Measurements from ENCODE around the gene ERVH48-1.
"Not testable (repeated sequence)": the region's sequence is repeated elsewhere in the genome, so short reads cannot be mapped to it uniquely, and the experiment has no call there.

The ERVH48-1 gene

DNA sequence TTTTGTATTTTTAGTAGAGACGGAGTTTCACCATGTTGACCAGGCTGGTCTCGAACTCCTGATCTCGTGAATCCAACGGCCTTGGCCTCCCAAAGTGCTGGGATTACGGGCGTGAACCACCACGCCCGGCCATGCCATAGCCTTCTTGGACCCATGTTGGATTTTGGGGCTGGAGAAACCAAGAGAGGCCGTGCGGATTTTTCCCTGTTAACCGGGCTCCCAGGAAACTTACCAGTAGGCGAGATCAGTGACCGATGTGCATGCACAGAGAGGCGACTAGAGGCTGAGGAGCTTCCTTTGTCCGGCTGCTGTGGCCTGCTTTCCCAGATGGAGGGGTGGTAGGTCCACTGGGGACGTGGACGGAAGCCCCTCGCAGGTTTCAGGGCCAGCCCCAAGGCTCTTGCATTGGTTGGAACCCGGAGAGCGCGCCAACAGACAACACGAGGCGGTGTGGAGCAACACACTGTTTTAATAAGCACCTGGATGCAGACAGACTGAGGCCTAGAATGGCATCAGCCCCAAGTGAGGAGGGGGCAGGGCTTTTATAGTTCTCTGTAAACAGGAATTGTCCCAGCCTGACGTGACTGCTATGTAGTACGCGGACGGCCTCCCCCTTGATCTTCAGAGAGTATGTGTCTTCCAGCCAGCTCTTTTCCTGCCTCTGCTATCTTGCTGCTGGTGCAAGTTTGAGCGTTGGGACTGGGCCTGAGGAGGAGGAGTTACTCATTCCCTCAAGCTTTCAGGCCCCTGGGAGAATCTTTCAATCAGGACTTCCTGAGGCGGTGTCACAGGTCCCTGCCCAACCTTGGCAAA lies at the start of gene ERVH48-1:
TSS of gene ERVH48-1 (minus strand) at position 517 of the 813 bp plus-strand sequence. CDS start 6,624 bp downstream, outside the sequence.
- no peak for DNase-seq (ENCODE audit: low spot score)

DNA sequence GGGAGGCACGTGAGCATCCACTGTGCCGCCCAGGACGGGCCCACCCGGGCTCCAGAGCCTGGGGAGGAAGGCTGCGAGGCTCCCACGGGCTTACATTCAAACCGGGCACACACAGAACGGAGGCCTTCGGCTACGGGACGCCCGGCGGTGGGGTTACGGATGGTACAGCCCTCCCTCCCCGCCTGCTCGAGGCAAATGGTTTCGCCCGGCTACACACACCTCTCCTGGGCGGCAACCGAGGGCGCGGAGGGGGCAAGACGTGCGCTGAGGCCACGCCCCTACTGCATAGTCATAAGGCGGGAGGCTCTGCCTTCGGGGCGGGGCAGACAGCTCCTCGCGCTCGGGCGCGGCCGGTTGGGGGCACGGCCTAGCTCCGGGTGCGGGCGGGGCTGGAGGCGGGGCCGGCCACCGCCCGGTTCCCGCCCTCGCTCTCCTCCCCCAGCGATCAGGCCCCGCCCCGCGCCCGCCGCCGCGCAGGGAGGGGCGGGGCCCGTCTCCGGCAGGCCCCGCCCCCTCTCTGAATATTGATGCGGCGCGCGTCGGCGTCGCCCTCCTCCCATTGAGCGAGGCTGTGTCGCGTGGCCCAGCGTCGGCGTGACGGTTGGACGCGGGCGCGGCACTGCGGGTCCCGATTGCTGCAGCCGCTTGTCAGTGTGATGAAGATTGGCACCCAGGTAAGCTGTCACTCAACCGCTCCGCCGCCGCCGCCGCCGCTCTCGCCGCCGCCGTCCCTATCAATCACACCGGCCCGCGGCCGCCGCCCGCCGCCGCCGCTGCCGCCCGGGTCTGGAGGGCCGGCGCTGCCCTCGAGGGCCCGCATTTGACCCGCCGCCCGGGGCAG lies 48.8 kb upstream of the ERVH48-1 start, which contains the start of gene PKNOX1:
TSS of gene PKNOX1 (plus strand) at position 572 of the 841 bp plus-strand sequence. CDS start 29,820 bp downstream, outside the sequence.
- peak; percentile 97 for DNase-seq (ENCODE audit: low spot score)

DNA sequence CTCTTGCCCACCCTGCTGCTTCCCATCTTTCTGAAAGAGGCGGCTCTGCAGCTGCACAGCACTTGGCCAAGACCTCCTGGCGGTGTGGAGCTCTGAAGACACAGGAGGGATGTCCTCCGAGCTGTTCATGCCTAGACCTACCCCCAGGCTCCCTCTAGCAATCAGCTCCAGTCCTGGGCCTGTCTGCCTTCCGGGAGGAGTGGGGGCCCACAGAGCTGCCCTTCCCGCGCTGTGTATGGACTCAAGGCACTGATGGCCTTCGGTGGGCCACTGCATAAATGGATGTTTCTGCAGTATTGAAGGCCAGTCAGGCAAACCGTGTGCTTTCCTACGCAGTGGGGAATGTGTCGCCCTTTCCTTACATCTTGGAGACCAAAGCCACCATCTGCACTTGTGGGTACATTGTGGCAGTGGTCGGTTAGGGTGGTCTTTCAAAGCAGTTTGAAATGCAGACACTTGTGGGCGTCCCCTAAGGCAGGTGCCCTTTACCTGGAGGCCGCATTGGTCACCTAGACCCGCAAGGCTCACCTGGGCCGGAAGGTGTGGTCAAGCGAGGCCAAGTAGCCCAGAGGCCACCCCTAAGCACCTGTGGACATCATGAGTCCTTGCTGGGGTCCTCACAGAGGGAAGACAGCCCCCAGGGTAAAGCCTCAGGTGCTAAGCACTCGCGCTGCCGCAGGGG lies 48.0 kb upstream of the ERVH48-1 start:
- no peak for DNase-seq (ENCODE audit: low spot score)

DNA sequence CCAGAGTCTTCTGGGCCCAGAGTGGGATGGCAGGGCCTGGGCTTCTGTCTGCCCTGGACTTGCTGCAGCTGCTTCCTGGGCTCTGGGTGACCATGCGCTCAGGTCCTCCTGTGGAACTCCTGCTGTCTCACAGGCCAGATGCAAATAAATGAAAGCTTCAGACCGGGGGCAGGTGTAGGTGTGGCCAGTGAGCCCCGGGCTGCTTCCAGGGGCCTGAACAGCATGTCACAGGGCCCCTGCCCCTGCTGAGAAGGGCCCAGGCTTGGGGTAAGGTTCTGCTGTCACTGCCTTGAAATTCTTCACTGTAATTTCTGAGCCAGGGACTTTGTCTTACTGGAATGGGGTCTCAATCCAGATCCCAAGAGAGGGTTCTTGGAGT lies 46.5 kb upstream of the ERVH48-1 start:
- DNase-seq (ENCODE audit: low spot score), result no peak

DNA sequence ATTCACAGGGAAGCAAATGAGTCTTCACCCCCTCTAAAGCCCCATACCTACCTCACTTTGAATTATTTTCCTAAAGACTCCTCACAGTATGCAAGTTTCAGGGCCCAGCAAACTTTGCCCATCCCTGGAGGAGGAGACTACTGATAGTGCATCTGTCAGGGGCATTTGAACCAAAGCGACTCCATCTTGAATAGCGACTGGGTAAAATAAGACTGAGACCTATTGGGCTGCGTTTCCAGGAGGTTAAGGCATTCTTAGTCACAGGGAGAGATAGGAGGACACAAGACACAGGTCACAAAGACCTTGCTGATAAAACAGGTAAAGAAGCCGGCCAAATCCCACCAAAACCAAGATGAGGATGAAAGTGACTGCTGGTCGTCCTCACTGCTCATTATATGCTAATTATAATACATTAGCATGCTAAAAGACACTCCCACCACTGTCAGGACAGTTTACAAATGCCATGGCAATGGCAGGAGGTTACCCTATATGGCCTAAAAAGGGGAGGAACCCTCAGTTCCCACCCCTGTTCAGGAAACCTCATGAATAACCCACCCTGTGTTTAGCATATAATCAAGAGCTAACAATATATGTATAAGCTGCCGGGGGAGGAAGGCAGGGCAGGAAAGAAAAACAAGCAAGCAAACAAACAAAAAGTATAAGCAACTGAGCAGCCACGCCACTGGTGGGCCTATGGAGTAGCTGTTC lies 45.7 kb upstream of the ERVH48-1 start:
- no peak for DNase-seq (ENCODE audit: low spot score)

DNA sequence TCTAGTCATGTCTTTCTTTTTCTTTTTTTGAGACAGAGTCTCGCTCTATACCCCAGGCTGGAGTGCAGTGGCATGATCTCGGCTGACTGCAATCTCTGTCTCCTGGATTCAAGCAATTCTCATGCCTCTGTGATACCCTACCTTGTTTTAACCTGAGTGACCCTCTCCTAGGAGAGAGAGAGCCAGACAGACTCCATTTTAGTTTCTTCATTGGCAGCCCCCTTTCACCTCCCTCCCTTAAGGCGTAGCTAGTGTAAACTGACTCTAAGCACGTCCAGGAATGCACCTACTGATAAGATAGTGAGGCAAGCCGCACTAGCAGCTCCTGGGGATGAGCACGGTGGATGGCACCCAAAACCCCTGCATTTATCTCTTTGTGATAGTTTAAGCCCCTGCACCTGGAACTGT lies 43.8 kb upstream of the ERVH48-1 start:
- no peak for DNase-seq (ENCODE audit: low spot score)

DNA sequence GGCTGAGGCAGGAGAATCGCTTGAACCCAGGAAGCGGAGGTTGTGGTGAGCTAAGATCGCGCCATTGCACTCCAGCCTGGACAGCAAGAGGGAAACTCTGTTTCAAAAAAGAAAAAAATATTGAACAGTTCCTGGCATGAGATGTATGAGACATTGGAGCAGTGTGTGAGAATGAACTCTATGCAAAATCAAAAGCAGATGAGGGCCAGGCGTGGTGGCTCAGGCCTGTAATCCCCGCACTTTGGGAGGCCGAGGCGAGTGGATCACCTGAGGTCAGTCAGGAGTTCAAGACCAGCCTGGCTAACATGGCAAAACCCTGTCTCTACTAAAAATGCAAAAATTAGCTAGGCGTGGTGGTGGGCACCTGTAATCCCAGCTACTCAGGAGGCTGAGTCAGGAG lies 42.2 kb upstream of the ERVH48-1 start:
- not testable (repeated sequence) for DNase-seq (ENCODE audit: low spot score)

DNA sequence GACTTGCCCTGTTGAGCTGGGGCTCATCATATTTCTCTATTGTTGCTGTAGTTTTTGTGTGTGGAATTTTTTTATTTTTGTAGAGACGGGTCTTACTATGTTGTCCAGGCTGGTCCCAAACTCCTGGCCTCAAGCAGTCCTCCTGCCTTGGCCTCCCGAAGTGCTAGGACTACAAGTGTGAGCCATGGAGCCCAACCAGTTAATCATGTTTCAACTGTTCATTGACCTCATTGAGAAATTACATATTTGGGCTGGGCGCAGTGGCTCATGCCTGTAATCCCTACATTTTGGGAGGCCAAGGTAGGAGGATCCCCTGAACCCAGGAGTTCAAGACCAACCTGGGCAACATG lies 39.8 kb upstream of the ERVH48-1 start:
- DNase-seq (ENCODE audit: low spot score), result no peak

DNA sequence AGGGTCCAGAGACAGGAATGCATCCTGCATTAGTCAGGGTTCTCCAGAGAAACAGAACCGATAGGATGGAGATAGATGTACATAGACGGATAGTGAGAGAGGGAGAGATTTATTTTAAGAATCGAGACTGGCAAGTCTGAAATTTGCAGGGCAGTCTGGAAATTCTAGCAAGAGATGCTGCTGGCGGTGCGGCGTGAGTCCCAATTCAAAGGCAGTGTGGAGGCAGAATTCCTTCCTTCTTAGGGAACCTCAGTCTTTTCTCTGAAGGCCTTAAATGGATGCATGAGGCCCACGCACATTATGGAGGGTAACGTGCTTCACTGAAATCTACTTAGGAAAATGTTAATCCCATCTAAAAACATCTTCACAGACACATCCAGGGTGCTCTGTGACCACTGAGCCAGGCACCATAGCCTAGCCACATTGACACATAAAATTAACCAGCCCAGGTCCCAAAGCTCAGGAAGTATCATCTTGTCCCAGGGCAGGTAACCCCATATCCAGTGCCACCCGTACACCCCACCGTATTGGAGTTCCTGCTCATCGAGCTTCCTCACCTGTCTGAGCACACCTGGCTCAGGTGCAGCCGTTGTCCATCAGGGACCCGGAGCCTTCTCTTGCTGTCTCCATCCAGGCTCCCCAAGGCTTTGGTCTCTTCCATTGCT lies 39.2 kb upstream of the ERVH48-1 start:
- DNase-seq (ENCODE audit: low spot score), result no peak

DNA sequence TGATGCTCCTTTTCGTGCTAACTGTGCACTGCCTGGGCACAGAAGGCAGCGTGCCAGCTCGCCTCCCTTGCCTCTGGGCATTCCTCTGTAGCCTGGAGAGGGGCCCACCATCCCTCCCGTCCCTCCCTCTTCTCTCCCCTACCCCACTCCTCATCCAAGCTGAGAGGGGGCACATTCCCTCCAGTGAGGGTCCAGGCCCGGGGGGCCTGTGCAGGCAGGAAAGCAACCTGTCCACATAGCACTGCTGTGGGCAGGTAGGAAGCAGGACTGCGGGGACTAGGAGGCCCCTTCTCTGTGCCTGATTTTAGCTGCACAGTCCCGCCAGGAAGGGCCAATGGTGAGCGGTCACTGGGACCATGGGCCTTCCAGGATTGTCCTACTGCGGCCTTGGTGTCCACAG lies 38.7 kb upstream of the ERVH48-1 start:
- no peak for DNase-seq (ENCODE audit: low spot score)

DNA sequence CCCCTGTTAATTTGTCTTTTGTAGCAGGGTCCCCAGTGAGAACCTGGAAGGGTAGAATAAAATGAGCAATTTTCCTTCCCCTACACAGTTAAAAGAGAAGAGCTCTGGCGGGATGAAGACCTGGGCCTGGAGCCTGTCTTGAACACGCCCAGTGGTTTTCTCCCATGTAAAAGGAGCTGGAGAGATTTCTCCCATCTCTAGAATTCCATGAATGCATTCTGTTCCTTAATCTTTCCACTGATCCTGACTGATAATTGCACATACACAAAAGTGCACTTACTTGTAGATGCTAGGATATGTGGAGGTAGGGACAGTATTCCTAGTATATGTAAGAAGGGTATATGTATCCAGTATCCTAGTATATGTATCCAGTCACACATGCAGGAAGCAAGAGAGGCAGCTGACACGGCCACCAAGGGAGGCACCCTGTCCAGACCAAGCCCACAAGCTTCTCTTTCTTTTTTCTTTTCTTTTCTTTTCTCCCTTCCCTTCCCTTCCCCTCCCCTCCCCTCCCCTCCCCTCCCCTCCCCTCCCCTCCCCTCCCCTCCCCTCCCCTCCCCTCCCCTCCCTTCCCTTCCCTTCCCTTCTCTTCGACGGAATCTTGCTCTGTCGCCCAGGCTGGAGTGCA lies 37.1 kb upstream of the ERVH48-1 start:
- DNase-seq (ENCODE audit: low spot score), result no peak

DNA sequence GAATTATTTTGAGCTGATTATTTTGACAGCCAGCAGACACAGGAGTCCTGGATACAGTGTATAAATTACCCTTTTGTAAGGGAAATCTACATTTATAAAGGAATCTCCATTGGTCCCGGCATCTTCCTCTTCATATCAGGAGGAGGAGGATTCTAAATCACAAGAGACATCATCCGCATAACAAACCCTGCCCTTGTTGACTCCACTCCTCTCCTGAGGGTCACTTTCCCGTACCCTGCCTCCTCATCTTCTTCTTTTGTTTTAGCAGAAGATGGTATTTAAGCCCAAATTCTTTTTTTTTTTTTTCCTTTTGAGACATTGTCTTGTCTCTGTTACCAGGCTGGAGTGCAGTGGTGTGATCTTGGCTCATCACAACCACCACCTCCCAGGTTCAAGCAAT lies 34.3 kb upstream of the ERVH48-1 start:
- DNase-seq (ENCODE audit: low spot score), result no peak

DNA sequence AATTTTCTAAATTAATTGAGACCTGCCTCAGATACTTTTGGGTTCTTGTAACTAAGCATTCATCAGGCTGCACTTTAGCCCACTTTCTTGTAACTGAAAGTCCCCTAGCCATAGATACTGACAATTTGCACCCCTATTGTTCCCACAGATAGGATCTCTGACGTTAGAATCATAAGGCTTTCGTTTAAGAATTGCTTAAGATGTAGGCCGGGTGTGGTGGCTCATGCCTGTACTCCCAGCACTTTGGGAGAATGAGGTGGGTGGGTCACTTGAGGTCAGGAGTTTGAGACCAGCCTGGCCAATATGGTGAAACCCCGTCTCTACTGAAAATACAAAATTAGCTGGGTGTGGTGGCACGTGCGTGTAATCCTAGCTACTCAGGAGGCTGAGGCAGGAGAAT lies 32.7 kb upstream of the ERVH48-1 start:
- DNase-seq (ENCODE audit: low spot score), result not testable (repeated sequence)

DNA sequence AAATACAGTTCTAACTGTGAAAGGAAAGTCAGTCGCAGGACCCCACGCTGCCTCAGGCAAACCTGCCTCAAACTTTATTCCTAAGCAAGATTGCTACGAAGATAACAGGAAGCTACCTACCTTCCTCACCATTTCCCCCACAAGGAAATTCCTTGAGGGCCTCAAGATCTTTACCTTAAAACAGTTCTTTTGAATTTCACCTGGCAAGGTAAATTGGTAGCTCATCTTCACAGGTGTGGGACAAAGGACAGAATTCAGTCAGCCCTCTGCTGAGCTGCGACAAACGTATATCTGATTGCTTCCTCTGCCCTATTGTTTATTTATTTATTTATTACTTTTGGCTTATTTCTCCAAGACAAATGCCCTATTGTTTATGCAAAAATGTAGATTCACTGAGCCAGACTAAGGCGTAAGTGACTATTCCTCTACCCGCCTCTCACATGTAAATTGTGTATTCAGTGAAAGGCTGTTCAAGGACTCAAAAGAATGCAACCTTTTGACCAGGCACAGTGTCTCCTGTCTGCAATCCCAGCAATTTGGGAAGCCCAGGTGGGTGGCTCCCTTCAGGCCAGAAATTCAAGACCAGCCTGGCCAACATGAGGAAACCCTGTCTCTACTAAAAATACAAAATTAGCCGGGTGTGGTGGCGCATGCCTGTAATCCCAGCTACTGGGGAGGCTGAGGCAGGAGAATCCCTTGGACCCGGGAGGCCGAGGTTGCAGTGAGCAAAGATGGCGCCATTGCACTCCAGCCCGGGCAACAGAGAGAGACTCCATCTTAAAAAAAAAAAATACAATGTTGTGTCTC lies 31.6 kb upstream of the ERVH48-1 start:
- no peak for DNase-seq (ENCODE audit: low spot score)

DNA sequence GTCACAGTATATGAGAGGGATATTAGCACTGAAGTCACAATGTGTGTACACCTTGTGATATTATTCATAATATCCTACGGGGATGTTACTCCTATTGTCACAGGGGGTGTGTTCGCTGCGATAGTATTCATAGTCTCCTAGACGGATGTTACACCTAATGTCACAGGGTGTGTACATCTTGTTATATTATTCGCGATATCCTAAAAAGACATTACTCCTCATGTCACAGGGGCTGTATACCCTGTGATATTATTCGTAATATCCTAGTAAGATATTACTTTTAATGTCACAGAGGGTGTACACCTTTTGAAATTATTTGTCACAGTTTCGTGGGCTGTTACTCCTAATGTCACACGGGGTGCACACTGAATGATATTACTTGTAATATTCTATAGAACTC lies 25.8 kb upstream of the ERVH48-1 start:
- DNase-seq (ENCODE audit: low spot score), result not testable (repeated sequence)

DNA sequence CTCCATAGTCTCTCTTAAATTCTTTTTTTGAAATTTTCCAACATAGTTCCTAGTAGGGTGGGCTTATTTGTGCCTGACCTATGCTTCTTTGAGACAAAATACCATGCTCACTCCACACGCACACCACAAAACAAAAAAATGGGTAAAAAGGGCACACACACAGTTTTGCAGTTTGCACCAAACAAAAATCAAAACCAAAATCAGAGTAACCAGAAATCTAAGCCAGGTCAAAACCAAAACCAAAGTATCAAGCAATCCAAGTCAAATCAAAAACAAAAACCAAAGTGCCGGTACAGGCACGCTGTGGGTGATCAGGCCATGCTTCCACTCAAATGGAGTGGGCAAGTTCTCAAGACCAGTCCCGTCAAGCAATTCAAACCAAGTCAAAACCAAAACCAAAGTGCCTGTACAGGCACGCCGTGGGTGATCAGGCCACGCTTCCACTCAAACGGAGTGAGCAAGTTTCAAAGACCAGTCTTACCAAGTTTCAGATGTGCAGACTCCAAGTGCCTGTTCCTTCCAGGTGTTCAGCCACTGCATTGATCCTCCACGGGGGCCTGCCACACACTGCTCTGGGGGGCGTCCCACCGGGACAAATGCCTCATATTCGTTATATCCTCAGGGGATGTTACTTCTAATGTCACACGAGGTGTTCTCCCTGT lies 23.8 kb upstream of the ERVH48-1 start:
- DNase-seq (ENCODE audit: low spot score), result not testable (repeated sequence)

DNA sequence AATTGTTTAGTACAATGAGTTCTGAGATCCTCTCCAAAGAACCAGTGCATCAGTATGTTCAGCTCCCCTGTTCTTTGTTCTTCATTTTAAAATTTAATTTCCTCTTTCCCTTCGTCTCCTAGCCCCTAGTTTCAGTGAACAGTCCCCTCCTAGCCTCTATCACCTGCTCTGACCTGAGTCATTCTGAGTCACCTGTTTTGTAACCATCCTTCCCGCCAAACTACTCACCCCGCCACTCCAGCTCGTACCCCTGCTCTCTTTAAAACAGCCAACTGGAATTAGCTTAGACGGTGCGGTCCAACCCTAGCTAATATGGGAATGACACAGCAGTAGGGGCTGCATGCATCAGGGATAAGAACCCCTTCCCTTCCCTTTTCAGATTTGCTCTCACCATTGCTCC lies 16.8 kb upstream of the ERVH48-1 start:
- no peak for DNase-seq (ENCODE audit: low spot score)

DNA sequence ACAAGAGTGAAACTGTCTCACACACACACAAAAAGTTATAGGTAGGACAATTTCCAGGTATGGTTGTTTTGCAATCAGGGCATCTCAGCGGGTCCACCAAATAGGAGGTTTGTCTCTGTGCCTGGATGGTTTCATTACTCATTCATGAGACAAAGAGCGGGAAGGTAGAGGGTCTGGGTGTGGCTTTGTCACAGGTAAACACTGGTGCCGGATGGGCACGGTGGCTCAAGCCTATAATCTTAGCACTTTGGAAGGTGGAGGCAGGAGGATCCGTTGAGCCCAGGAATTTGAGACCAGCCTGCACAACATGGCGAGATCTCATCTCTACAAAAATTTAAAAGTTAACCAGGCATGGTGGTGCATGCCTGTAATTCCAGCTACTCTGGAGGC lies 16.3 kb upstream of the ERVH48-1 start:
- DNase-seq (ENCODE audit: low spot score), result no peak
